GM04503 (cell line): ENCODE results near the gene IL22RA1.

Experiments used
- DNase-seq: peaks from one replicate; pipeline ENCODE4 v3.0.0-alpha.2; 2012; ENCODE audit warnings: low read depth

IL22RA1 gene

GRCh38 chr1:24114753-24115152 is 28.2 kb downstream of the IL22RA1 start:
- DNase-seq: no peak

DNA sequence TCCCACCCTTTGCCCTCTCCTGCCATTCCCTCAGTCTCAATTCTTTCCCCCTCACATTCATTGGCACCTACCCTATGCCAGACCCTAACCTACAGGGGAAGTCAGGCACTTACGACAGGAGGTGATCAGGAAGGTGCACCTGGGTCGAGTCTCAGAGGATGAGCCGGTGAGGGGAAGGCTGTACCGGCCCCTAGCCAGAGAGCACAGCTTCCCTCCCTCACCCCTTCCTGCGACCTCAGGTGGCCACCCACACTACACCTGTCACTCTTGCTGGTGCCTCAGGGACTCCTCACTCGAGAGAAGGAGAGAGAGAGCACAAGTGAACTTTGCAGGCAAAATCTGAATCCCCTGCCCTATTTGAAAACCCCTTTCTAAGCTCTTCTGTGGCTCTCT is 29.3 kb downstream of the IL22RA1 start:
- no peak for DNase-seq

DNA sequence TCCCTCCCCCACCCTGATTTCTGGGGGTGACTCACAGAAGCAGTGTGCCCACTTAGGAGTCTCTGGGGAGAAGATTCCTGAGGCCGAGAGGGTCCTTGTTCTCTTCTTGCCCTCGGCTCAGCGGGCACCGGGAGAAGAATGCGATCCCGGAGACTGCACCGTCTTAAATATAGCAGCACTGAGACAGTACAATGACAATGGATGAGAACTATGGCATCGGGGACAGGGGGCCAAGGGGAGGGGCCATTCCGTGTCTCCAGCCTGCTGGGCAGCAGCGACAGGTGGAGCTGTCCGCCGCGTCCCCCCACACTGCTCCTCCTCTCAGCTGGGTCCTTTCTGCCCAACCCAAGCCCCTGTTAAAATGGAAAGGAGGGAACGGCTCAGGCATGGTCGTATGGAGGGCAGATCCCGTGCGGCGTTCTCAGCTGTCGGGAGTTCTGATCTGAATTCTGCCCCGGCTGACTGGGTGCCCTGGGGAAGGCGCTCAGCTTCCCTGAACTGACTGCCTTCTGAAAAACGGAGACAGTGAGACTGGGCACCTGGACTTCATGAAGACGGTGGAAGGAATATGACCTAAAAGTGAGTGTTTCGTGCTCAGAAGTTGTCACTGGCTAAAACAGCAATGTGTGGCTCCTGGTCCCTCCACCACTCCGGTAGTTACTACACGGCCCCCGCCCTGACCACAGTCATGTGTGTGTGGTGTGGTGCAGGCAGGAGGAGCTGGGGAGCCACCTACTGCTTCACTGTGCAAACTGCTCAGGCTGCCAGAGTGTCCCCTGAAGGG is 30.8 kb downstream of the IL22RA1 start, which contains the start of gene MYOM3:
Gene MYOM3 (minus strand): TSS at position 140 of the 784 bp plus-strand sequence. CDS start 3,499 bp downstream, outside the sequence.
- no peak for DNase-seq

DNA sequence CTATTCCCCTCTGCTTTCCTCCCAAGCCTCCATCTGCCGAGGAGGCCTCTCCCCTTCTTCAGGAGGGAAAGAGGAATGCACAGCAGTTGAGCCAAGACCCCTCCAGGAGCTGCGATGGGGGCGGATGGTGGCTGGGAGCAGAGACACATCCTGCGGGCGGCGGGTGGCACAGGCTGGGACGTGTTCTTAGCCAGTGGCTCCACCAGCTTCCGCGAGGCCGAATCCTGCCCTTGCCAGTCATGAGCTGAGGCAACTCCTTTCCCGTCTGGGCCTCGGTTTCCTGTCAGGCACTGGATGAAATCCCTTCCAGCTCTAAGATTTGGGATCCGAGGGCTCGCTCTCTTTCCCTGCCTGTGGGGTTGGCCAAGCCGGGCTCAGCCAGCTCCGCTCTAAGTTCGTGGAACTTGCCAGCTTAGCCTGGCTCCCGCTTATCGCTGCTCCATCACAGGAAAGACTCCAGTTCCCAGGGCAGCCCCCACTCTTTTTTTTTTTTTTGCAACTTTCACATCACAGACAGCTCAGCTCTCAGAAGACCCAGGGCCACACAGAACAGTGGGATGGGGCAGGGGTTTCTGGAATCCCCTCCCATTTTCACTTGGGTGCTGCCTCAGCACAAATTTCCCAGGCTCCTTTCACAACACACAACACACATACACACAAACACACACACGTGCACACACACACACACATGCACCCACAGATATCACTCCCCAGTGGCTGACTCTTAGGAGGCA is 31.5 kb downstream of the IL22RA1 start:
- no peak for DNase-seq

DNA sequence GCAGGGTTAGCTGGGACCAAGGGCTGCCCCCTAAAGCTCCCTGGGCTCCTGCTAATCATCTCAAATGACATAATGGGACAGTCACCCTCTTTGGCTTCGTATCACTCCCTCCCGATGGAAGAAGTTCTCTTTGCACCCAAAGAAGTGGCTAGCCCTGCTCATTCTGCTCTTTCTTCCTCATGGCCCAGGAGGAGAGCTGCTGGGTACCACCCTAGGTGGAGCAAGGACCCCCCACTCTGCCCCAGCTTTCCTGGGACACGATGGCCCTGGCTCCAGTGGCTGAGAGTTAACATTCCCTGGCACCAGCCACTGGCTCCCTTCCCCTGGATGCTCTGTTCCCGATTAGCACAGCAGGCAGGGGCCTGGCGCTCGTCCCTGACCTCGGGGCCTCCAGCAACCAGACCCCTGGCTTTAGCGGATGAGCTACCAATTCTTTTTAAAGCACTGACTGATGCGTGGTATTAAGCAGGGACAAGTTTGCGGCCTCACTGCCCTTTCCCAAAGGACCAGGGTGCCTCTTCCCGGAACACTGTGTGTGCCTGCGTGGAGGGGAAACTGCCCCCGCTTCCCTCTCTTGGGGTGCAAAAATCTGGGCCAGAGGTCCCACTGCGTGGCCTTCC is 32.2 kb downstream of the IL22RA1 start:
- no peak for DNase-seq

GRCh38 chr1:24109686-24110475 is 33.1 kb downstream of the IL22RA1 start:
- DNase-seq: no peak

DNA sequence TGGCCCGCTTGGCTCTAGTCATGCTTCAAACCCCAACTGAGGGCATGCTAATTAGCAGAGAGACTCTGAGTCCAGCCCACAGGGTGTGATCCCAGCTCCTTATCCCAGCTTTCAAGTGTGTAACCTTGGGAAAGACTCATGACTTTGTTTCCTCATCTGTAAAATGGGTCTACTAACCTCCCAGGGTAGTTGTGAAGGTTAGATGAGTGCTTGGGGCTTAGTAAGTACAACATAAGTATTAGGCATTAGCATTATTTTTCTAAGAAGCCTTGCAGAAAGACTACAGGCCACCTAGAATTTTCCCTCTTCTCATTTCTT is 33.8 kb downstream of the IL22RA1 start:
- DNase-seq: no peak

DNA sequence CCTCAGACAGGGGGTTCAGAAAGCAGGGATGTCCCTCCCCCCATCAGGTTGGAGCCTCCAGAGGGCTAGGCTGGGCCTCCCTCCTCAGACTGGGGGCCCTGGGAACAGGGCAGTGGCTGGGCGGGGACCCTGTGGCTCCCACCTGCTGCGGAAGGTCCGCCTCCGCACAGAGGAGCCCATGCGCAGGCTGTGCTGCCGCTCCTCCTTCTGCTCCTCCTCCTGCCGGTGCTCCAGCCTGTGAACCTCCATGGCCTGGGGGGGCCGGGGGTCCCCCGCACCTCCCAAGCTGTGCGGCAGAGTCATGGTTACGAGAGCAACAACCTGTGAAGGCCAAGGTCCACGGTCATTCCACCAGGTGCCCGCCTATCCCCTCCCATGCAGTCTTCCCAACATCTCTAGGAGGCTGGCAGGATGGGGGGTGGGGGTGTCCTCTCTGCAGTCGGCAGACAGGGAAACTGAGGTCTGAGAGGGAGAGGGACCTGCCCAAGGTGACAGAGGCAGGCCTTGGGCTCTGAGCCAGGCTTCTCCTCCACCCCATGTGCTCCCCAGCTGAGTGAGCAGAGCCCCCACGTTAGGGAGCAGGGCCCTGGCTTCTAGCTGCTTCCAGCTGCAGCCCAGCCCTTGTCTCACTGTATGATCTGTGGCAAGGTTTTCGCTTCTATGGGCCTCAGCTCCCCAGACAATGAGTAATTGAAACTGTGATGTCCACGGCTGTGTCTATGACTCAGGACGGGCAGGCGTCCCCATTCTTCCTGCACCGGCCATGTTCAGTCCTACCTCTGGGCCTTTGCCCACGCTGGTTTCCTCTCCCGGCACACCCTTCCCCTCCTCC is 34.4 kb downstream of the IL22RA1 start:
- peak; percentile 60 for DNase-seq

- DNase-seq: no peak
Measured at GRCh38 chr1:24107462-24108138, 35.3 kb downstream of the IL22RA1 start.

GRCh38 chr1:24105368-24106160 is 37.4 kb downstream of the IL22RA1 start:
- DNase-seq: no peak

DNA sequence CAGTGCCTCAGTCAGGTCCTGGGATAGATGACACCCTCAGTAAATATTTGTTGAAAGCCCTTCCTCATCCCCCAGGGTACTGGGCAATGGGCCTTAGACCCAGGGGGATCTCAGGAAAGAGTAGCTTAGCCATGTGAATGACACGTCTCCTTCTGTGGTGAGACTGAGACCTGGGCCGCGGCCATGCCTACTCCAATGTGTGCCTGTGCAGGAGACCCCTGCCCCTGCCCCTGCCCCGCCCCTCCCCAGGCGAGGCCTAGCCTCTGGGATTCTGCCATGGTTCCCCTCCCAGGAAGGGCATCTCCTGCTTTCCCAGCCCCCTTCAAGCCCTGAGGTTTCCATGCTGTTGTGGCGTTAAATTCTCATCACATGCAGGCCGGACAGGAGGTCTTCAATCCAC is 38.1 kb downstream of the IL22RA1 start:
- no peak for DNase-seq

DNA sequence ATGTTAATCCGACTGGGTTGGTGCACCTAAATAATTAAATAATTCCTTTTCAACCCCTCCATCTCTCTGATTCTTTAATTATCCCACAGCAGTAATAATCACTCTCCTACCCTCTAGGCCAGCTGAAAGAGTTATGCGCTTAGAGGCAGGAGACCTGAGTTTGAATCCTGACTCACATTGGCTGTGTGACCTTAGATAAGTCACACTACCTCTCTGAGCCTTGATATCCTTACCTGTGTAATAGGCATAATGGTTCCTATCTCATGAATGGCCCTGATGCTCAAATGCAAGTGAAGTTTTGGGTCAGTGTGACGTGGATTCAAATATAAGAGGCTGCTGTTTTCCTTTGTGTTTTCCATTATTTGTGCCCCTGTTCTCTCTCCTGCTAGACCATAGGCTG is 39.1 kb downstream of the IL22RA1 start:
- DNase-seq: no peak

GRCh38 chr1:24103408-24103807 is 39.5 kb downstream of the IL22RA1 start:
- DNase-seq: no peak

GRCh38 chr1:24102961-24103360 is 40.0 kb downstream of the IL22RA1 start:
- DNase-seq: no peak

GRCh38 chr1:24101796-24102586 is 40.9 kb downstream of the IL22RA1 start:
- DNase-seq: no peak

DNA sequence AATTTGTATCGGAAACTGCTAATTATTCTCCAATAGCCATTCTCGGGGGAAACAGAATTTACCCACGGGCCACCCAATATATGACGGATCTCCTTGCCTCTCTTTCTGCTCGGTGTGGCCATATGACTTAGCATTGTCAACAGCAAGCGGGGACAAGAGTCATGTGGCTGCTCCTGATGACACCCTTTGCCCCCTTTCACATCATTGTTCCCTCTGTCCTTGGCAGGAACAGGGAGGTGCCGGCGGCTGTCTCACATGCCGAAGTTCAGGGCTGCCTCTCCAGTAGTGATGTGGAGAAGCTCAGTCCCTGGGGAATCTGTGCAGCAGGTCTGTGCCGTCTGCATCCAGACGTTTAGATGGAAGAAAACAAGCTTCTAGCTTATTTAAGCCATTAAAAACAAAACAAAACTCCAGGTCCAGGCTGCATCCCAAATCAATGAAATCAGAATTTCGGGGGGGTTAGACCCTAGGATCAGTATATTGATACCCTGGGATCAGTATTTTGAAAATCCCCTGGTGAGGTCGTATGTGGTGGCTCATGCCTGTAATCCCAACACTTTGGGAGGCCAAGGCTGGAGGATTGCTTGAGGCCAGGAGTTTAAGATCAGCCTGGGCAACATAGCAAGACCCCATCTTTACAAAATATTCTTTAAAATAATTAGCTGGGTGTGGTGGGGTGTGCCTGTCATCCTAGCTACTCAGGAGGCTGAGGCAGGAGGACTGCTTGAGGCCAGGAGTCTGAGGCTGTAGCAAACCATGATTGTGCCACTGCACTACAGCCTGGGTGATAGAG is 41.8 kb downstream of the IL22RA1 start:
- no peak for DNase-seq

- no peak for DNase-seq
Measured at GRCh38 chr1:24098943-24099638, 43.8 kb downstream of the IL22RA1 start.

GRCh38 chr1:24098102-24098501 is 44.8 kb downstream of the IL22RA1 start:
- no peak for DNase-seq
